ENCODE data around the gene LSMEM2.
A peak's percentile ranks its signal among the peaks of the same experiment; 100 is the strongest.
"Not testable (repeated sequence)": the region's sequence is repeated elsewhere in the genome, so short reads cannot be mapped to it uniquely, and the experiment has no call there.

LSMEM2 gene

GRCh38 chr3:50266017-50266416 is 12.9 kb upstream of the LSMEM2 start:
- no peak for DNase-seq

GRCh38 chr3:50266836-50267235 is 12.1 kb upstream of the LSMEM2 start:
- no peak for DNase-seq

GRCh38 chr3:50267280-50267913 is 11.5 kb upstream of the LSMEM2 start:
- DNase-seq, result no peak

- DNase-seq, result no peak
Measured at GRCh38 chr3:50268276-50268675, 10.6 kb upstream of the LSMEM2 start.

GRCh38 chr3:50268703-50269451 is 10.0 kb upstream of the LSMEM2 start, which contains the start of gene SEMA3B:
Gene SEMA3B, plus strand, starts transcription at chr3:50269147. Its CDS starts 94 bp downstream, at chr3:50269241.
- peak; percentile 14 for DNase-seq

GRCh38 chr3:50269460-50269859 is 9.4 kb upstream of the LSMEM2 start:
- DNase-seq, result no peak

GRCh38 chr3:50269977-50270413 is 8.9 kb upstream of the LSMEM2 start:
- no peak for DNase-seq

GRCh38 chr3:50270422-50271224 is 8.3 kb upstream of the LSMEM2 start:
- DNase-seq, result no peak

- DNase-seq, result no peak
Measured at GRCh38 chr3:50271314-50271936, 7.5 kb upstream of the LSMEM2 start.

- DNase-seq, result not testable (repeated sequence)
Measured at GRCh38 chr3:50272538-50272910, 6.4 kb upstream of the LSMEM2 start.

- peak; percentile 74 for DNase-seq
Measured at GRCh38 chr3:50272911-50273688, 5.8 kb upstream of the LSMEM2 start.

GRCh38 chr3:50273689-50274065 is 5.2 kb upstream of the LSMEM2 start:
- no peak for DNase-seq

GRCh38 chr3:50274371-50275104 is 4.3 kb upstream of the LSMEM2 start:
- DNase-seq, result peak; percentile 79

GRCh38 chr3:50275141-50275995 is 3.5 kb upstream of the LSMEM2 start:
- DNase-seq, result no peak

- DNase-seq, result peak; percentile 16
Measured at GRCh38 chr3:50275996-50276761, 2.7 kb upstream of the LSMEM2 start.

- DNase-seq, result no peak
Measured at GRCh38 chr3:50276762-50277101, 2.2 kb upstream of the LSMEM2 start.

- DNase-seq, result no peak
Measured at GRCh38 chr3:50278123-50278879, 586 bp upstream of the LSMEM2 start.

- no peak for DNase-seq
Measured at GRCh38 chr3:50279255-50280016, 549 bp downstream of the LSMEM2 start.
